DLD1 (cell line): ENCODE data around the gene CASZ1.

Experiments used
- in situ Hi-C: cut with HindIII; loops from 2 replicates; pipeline ENCODE4 v1.10.0; 2017; ENCODE audit warnings: low sequenced_read_pairs

The CASZ1 gene

DNA sequence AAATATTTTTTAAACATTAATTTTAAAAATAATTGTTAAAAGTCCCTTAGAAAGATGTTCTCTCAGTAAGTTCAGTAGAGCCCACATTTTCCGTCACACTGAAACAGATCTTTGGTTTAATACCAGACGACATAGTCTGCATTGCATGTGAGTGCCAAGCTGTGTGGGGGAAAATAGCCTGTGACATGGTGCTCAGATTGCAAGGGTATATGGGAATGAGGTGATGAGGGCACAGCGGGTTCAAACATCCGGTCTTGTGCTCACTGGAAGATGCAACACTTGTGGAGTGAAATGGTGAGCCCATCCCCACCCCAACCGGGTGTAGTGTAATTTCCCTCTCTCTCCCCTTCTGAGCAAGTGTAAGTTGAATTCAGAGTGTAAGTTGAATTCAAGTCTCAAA is 207.4 kb downstream of the CASZ1 start:
- in situ Hi-C loops, result no loop called here

DNA sequence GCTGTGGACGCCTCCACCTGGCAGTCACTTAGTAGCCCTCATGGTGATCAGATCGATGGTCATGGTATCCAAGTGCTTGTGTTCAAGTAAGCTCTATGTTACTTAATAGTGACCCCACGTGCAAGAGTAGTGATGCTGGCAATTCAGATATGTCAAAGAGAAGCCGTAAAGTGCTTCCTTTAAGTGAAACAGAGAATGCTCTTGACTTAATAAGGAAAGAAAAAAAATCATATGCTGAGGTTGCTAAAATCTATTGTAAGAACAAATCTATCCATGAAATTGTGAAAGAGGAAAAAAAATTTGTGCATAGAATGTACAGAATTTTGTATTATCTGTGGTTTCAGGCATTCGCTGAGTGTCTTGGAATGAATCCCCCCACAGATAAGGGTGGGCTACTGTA is 207.8 kb downstream of the CASZ1 start:
- in situ Hi-C loops, result no loop called here
